Stimulated activated CD8-positive, alpha-beta memory T cell treated with anti-CD3 and anti-CD28 coated beads, Interleukin-4, amount 100 ng/mL, for 48 hours (primary cell): ENCODE measurements around the gene BCOR.

Source experiments
- DNase-seq: peaks from one replicate; pipeline ENCODE4 v3.0.0-alpha.2; 2020

Gene BCOR

DNA sequence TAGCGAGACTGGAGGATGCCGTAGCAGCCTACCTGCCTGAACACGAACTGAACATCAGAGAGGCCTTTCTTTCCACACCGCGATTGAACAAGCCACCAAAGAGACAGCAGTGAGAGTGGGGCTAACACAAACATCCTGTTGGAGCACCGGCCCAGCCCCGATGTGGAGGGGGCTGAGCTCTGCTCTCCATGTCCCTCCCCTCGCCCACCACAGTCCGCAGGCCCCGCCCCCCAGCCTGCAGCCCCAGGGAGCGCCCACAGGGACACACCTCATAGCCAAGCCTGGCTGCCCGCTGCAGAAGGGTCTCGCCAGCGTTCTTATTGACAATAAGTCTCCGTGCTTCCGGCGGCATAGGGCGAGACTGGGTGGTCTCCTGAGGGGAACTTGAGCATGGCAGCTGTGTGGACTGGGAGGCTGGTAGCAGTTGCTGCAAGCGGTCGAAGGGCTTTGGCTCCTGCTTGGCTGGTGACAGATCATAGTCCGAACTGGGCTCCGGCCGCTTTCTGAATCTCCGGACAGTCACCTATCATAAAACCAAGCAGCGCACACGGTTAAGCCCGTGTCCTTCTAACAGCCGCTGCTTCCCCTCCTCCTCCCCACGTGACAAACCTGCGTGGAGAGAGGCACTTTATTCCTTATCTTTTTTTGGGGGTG lies 35.8 kb downstream of the BCOR start:
- no peak for DNase-seq

DNA sequence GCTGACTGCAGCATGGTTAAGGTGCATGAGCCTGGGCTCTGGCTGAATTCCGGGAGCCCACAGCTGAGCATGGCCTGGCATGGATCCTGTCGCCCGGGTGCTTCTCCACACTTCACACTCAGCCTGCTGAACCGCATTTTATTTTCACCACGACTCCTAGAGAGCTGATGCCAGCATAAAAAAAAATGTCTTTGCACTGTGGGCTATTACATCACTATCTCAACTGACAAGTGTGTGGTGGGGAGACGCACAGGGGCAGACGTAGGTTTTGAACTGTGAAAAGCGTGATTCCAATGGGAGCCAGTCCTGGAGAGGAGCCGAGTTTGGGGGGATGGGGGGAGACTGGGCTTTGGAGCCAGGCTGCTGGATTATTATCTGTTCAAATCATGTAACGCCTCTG lies 36.8 kb downstream of the BCOR start:
- no peak for DNase-seq

DNA sequence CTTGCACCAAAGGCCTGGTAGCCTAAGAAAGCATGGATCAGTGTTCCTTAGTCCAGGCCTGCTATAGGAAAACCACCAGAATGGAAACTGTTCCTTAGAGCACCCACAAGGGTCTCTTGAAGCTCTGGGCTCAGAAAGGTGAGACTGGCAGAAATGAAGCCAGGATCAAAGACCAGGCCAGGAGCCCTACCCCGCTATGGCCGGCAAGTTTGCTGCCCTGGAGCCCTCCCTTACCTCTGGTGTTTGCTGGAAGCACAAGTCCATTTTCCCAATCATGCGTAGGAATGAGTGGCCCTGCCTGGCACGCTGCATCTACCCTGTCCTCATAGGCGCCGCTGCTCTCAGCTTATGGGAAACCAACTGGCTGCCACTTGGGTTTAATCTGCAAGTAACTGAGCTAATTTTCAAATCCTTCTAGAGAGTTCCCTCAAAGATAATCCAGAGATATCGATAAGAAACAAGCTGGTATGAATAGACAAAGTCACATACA lies 37.4 kb downstream of the BCOR start:
- no peak for DNase-seq

DNA sequence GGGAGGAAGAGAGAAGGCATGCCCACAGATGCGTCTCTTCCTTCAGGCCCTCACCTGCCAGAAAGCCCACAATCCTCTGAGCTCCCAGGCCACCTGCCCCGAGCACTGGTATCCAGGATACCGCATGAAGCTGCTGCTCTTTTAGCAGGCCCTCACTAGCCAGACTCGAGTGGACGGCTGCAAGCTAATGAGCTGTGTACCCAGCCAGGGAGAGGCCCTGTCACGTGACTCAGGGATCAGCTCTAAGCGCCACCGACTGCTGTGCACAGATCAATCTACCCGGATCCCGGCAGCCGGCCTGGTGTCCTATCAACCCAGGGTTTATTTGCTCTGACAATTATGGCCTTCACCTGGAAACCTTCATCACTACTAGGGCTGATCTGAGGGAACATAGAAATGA lies 39.0 kb downstream of the BCOR start:
- no peak for DNase-seq

DNA sequence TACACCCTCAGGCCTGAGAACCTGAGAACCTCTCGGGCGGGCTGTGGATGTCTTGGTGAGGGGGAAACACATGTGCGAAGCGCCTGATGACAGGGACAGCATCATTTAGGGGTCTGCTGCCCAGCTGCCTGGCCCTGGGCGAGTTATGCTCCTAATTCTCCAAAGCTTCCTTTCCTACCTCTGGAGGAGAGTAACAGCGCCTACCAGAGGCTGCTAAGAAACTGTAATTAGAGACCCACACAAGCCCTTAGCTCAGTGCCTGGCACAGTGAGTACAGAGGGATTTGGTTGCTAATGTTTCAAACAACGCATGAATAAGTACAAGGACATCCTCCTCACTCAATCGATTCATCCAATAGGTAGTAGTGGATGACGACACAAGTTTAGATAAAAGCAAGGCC lies 40.4 kb downstream of the BCOR start:
- DNase-seq: no peak

DNA sequence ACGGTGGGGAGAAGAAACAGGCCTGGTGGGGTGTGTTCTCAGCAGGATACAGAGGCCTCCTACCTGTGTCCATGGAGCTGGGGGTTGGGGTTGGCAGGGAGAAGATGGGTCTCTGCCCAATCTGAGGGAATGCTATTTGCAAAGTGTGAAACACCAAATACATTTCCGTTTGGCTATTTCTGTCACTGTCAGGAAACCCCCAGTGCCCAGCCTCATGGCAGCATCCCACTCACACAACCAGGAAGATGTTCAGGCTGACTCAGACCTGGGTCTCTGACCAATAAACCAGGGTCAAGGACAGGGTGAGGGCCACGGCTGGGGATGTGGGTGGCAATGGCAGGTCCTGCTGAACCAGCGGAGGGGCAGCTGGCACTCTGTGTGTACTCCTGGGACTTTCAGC lies 41.3 kb downstream of the BCOR start:
- DNase-seq: no peak

DNA sequence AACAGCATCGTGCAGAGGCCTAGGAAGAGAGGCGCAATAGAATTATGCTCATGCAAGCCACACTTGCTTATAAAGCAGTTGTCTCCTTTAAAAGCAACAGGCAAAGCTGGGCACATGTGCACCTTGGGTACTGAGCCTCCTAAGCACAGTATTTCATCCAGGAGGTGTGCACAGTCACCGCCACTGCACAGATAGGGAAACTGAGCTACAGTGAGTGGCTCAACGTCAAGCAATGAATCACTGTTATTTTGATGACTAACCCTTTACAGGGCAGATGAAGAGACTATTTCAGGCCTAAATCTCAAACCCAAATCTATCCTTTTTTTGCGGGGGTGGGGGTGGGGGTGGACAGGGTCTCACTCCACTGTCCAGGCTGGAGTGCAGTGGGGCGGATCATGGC lies 42.3 kb downstream of the BCOR start:
- no peak for DNase-seq

DNA sequence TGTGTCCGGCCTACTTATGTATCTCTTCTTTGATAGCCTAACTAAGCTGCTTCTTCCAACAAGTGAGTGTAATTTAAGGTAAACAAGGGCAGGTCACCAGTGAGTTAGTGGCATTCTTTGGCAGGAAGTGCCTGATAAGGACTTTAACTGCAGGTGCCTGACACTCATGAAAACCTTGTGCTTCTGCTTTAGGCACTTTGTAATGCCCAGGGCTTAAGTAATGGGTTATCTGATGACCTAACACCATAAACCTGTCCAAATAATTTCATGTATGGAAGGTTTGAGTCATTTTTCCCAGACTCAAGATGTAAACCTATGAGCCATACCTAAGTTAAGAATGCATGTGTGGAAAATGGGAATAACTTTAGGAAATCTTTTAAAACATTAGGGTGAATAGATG lies 43.0 kb downstream of the BCOR start:
- DNase-seq: no peak

DNA sequence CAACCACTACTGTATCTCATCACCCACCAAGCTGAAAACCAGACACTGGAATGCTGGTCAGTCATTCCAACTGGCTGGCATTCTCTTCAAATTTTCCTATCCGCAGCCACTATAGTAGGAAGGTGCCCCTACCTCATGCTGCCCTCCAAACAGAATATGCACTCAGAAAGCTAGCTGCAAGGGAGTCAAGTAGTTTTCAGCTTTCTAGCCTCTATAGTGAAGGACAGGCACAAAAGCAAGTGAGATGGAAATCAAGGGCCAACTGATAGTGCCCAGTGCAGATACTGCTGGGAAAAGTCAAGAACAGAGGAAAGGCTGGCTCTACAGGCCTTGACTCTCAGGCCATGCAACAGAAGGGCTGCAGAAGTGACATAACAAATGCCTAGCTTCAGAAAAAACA lies 47.2 kb downstream of the BCOR start:
- DNase-seq: no peak

DNA sequence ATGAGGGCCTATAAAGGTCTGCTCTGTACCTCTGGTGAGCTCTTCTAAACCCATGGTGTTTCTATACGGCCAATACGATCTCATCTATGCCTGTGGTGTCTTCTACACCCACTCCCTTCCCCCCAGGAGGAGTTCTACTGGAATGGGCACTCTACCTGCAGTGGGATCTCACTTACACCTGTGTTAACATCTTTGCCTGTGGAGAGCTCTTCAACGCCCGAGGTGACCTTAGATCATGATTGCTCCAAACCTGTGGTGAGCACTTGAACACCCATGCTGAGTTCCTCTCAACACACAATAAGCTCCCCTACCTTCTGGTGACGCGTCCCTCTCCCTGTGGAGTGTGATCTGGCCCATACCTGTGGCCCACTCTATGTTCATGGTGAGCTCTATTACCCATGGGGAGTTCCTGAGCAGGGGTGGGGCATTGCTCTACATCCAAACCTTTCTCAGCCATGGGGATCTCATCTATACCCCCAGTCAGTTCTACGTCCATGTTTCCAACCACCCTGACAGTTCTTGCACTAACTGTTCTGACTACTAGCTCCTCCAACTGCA lies 48.6 kb downstream of the BCOR start:
- DNase-seq: no peak

DNA sequence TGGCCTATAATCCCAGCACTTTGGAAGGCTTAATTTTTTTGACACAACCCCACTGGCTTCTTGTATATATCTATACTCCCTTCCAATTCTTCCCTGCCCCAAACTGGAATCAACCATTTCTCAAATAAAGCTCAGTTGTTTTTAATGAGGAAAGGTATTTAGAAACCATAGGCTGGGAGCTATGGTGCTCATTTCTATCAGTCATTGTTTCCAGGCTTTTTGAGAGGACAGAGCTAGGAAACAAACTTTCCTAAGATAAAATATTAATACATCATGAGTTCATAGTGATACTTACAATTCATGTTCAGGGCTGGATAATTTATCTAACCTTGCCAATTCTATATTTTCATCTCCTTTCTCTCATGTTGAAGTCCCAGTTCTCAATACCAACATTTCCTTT lies 50.3 kb downstream of the BCOR start:
- no peak for DNase-seq

DNA sequence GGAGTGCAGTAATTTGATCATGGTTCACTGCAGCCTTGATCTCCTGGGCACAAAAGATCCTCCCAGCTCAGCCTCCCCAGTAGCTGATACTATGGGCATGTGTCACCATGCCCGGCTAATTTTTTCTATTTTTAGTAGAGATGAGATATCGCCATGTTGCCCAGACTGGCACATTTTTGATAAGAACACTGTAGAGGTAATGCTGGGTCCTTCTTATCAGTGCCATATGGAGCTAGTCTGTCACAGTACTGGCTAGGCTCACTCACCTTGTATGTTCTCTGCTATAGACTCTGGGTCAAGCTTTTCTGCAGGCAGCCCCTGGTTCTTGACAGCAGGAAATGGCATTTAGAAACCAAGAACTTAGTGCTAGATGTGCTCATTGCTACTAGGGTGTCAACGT lies 53.9 kb downstream of the BCOR start:
- no peak for DNase-seq

DNA sequence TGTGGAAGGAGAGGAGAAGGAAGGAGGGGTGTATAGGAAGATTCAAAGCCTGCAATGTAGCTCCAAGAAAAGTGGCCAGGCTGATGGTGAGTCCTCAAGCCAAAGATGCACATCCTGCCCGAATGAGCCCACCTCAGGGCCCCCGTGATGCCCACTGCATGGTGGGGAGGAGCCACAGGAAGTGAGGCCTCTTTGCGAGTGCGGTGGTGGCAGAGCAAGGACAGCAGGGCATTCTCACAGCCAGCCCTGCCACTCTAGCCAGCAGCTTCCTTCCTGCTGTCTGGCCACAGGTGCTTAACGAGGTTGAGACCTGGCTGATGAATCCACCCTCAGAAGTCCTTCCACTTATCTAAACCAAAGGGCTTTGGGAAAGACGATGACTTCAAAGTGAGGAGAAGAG lies 55.8 kb downstream of the BCOR start:
- no peak for DNase-seq

DNA sequence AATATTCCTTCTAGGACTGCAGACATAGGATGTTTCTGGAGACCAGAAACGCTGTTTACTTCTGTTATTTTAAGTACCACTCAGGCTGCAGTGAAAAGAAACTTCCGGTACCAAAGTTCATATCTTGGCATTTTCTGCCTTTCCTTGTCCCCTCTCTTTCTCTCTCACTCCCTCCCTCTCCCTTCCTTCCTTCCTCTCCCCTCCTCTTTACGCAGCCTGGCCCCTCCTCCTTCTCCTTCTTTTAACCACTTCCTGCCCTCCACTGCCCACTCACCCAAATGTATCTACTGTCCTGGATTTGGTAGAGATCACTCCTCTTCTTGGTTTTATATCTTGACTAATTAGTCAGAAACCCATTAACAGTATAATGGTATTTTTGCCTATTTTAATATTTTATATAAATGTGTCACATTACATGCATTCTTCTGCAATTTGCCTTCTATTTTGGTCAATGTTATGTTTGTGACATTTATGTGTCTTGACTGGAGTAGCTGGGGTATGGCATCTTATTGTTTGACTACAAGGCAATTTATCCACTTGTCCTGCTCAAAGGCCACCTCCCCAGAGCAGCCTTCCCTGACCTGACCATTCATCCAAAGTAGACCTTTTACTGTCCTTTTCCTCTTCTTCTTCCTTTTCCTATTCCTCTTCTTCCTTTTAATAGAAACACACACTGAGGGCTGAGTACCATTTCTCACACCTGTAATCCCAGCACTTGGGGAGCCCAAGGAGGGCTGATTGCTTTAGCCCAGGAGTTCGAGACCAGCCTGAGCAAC lies 56.9 kb downstream of the BCOR start:
- no peak for DNase-seq

DNA sequence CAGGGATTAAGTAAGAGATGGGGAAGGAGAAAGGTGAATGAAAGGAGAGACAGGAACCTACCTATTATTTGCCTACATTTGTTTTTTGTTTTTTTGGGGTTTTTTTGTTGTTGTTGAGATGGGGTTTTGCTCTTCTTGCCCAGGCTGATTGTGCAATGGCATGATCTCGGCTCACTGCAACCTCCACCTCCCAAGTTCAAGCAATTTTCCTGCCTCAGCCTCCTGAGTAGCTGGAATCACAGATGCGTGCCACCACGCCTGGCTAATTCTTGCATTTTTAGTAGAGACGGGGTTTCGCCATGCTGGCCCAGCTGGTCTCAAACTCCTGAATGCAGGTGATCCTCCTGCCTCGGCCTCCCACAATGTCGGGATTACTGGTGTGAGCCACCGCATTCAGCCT lies 57.9 kb downstream of the BCOR start:
- DNase-seq: no peak

DNA sequence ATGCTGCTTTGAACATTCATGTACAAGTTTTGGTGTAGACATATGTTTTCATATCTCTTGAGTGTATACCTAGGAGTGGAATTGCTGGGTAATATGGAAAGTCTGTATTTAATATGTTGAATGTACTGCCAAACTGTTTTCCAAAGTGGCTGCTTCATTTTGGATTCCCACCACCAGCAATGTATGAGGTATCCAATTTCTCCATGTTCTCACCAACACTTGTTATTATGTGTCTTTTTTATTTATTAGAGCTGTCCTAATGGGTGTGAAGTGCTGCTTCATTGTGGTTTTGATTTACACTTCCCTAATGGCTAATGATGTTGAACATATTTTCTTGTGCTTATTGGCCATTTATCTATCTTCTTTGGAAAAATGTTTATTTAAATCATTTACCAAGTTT lies 60.4 kb downstream of the BCOR start:
- DNase-seq: no peak

DNA sequence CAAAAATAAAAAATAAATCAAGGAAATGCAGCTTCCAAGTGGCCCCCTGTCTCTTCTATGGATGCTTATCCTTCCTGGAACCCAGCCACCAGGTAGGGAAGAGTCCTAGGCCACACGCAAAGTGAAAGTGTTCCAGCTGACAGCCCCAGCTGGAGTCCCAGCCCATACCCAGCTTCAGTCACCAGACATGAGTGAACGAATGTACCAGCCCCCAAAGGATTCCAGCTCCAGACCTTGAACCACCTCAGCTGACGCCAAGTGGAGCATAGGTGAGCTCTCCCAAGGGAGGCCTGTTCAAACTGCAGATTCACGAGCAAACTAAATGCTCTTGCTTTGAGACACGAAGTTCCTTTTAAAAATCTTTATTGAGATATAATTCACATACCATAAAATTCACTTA lies 62.0 kb downstream of the BCOR start:
- no peak for DNase-seq

DNA sequence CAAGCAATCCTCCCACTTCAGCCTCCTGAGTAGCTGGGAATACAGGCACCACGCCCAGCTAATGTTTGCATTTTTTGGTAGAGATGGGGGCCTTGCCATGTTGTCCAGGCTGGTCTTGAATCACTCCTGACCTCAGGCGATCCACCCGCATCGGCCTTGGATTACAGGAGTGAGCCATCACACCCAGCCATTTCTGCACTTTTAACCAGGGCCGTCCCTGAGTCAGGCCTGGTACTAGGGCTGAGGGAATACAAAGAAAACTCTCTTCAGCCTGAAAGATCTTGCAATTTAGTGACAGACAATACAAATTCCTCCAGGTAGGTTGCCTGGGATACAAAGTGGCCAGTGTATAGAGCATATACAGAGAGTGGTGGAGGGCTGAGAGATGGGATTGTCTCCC lies 65.8 kb downstream of the BCOR start:
- no peak for DNase-seq

DNA sequence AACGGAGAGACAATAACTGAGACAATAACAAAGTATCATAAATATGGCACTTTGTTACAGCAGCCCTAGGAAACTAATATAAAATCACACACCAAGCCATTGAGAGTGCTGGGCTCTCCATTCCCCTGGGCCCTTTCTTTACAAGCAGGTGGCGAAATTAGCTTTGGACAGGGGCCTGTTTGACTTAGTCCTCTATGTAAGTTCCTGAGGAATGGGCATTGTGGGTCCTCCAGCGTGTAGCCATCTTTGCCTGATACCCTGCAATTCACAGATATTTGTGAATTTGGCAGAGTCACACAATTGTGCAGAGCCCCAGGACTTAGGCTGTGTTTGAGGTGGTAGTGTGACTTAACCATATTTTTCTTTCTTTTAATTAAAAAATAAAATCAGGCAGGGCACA lies 67.6 kb downstream of the BCOR start:
- DNase-seq: no peak

DNA sequence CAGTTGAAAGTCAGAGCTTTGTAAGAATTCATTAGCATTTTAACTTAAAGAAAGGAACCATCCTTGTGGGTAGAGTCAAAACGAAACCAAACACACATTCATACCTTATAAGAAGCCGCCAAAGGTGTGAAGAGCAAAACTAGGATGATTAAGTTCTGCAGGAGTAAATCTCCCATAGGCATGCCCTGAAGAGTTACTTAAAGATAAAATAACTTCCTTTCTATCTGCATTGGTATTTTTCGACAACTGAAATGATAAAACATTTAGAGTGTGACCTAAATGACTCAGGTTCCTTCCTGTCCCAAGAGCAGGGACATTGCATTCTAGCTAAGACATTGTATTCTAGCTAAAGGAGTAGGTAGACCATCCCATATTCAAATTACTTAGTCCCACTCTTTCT lies 75.3 kb downstream of the BCOR start:
- no peak for DNase-seq

DNA sequence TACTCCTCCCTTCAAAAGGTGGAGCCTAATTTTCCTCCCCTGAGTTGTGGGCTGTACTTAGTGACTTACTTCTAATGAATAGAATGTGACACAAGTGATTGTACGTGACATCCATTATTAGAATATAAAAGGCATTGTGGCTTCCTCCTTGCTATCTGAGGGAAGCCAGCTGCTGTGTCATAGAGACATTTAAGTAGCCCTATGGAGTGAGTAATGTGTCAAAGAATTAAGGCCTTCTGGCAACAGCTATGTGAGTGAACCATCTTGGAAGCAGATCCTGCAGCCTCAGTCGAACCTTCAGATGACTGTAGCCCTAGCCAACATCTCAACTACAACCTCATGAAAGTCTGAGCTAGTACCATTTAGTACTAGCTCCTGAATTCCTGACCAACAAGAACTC lies 76.1 kb downstream of the BCOR start:
- DNase-seq: no peak

DNA sequence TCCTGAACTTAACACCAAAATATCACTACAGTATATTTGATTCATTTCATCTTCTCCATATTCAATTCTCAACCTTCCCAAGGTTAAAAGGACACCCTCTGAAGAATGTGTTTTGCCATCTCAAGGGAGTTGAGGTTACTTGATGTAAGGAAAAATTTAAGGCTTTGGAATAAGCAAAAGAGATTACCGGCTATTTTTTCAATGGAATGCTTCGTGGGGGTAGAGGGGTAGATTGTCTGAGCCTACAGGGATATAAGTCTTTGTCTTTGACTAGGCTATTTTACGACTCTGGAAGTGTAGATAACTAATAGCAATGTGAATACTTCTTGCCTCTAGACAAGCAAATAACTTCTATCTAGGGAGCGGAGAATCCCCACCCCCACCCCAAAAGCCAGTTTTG lies 78.2 kb downstream of the BCOR start:
- no peak for DNase-seq

DNA sequence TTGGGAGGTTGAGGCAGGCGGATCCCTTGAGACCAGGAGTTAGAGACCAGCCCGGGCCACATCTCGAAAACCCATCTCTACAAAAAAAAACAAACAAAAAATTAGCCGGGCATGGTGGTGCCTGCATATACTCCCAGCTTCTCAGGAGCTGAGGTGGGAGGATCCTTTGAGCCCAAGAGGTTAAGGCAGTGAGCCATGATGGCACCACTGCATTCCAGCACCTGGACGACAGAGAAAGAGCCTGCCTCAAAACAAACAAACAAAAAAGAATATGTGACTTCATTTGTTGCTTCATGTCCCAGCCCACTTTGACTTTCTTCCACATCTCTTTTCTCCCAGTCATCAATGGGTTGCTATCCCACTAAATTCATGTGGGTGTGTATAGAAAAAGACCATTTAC lies 79.7 kb downstream of the BCOR start:
- no peak for DNase-seq

DNA sequence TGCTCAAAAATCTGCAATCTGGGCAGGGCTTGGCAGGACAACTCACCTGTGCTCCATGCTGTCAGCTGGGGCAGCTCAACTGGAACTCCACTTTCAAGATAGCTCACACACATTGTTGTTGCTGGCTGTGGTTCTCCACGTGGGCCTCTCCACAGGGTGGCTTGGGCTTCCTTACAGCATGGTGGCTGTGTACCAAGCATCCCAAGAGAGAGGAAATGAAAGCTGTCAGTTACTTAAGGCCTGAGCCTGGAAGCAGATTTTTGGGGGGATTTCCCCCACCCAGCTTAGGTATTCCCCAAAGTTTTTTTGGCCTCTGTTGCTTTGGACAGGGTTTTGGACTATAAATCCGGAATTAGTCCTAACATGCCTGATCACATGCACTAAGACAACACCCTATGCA lies 81.0 kb downstream of the BCOR start:
- no peak for DNase-seq

DNA sequence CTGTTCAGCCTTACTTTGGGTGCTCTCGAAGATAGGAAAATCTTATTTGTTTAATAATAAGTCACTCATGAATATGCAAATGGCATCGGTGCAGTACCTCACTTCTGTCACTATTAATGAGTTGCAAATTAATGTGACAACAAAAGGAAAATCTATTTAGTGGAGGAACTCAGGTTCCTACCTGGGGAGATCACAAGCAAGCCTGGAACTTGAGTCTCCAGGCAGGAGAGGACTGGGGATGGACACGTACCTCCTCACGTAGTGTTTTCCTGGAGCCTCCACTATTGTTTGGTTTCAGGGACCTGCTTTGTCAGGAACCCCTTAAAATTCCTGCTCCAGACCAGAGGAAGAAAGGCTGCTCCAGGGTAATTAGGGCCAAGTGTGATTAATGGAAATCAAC lies 82.1 kb downstream of the BCOR start:
- no peak for DNase-seq
